PFSK-1 (cell line): ENCODE results near the gene SMC5.

Experiments
- FOXP2 ChIP-seq: optimal IDR thresholded peaks from 2 replicates; pipeline ENCODE3; 2011; ENCODE audit warnings: borderline replicate concordance, control low read depth, inconsistent platforms; ENCODE audit not compliant: insufficient read depth; ENCODE audit errors: extremely low read length, extremely low read depth
- POLR2AphosphoS5 ChIP-seq: IDR thresholded peaks from 2 replicates; pipeline ENCODE4 v1.6.1; 2012; ENCODE audit warnings: low read depth, mild to moderate bottlenecking, control low read depth, low read length, moderate library complexity
- REST ChIP-seq, 2 experiments: IDR thresholded peaks; 2 replicates each; pipeline versions ENCODE4 v1.6.1 to v1.8.0; 2011 to 2012; ENCODE audit warnings: low read depth in 2 of 2, low read length in 2 of 2, control low read depth in 1 of 2, inconsistent platforms in 1 of 2, mild to moderate bottlenecking in 1 of 2, moderate library complexity in 1 of 2; ENCODE audit not compliant: insufficient read depth in 1 of 2
- SIN3A ChIP-seq: IDR thresholded peaks from 2 replicates; pipeline ENCODE4 v1.6.1; 2012; ENCODE audit warnings: mild to moderate bottlenecking, low read length, moderate library complexity, borderline replicate concordance; ENCODE audit not compliant: insufficient read depth
- TAF1 ChIP-seq: IDR thresholded peaks from 2 replicates; pipeline ENCODE4 v1.6.1; 2012; ENCODE audit warnings: low read length, control low read depth, borderline replicate concordance; ENCODE audit not compliant: insufficient read depth

- TF ChIP-seq POLR2AphosphoS5 (no peak), SIN3A (no peak), TAF1 (no peak), REST (IDR thresholded peaks at IDR 0.05; ENCODE audit: insufficient read depth in 1 of 2, low read depth in 2 of 2, low read length in 2 of 2) (no peak), FOXP2 (no peak)
Observed at GRCh38 chr9:70285246-70285645, 26.5 kb downstream of the SMC5 start.
